Astrocyte of the hippocampus (primary cell): Measurements from ENCODE around the gene SUPT20H.

ENCODE experiments used
- DNase-seq: peaks from one replicate; pipeline ENCODE4 v3.0.0; 2011; ENCODE audit warnings: low read depth, low spot score

Gene SUPT20H

DNA sequence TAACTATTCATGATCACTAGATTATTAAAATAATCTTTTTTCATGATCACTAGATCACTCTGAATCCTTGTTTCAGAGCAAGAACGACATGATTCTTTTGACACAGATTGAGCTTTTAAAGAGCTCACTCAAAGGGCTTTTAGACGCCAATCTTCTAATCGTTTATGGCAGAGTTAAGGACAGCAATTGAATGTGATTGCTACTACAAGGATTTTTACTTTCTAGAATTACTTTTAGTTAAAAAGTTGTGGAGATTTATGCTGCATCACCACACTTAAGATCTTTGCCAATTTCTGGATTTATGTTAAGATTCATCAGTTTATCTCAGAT lies 57.6 kb downstream of the SUPT20H start:
- no peak for DNase-seq

DNA sequence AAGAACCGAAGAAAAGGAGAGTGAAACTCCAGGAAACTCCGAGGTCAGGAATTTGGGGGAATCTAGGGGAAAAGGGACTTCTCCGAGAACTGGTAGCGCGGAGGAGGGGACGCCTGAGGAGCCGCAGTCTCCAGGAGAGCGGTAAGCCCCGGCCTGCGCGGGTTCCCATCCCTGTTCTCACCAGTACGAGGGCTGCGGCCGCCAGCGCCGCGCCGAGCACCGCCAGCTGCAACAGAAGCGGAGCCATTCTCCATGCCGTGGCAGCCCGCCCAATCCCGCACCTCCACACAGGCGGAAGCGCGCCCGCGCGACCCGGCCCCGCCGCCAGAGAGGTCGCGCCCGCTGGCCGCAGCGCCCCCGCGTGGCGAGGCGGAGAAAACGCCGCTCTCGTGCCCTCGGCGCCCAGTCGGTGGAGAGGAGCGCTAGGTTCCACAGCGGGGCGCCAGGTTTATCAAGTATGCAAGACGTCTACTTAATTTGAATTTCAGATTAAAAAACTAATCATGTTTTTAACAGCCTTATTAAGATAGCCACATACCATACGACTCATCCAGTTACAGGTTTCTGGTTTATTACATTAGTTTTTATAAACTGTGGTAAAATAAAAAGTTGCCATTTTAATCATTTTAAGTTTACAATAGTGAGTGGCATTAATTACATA lies 60.3 kb downstream of the SUPT20H start, which contains the start of gene ALG5:
Gene ALG5, minus strand, starts transcription at position 287 of the 661 bp plus-strand sequence. Its CDS starts 40 bp downstream, at position 247.
- peak; percentile 97 for DNase-seq

DNA sequence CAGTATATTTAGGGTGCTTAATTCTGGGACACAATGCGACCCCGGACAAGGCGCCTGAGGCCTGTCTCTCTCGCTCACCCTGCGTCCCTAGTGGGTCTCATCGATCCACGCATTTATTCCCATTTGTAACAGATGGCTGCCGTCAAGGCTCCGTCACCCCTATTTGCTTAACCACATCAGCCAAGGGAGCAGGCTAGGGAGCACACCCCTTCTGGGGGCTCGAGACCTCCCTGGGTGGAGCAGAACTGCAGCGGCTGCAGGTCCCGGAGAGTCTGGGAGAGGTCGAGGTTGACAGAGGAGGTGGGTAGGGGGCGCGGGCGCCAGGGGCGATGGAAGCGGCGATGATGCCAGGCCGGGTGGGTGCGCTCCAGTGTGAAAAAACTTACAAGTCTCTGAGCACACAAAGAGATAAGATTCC lies 60.9 kb downstream of the SUPT20H start:
- DNase-seq = peak; percentile 30

DNA sequence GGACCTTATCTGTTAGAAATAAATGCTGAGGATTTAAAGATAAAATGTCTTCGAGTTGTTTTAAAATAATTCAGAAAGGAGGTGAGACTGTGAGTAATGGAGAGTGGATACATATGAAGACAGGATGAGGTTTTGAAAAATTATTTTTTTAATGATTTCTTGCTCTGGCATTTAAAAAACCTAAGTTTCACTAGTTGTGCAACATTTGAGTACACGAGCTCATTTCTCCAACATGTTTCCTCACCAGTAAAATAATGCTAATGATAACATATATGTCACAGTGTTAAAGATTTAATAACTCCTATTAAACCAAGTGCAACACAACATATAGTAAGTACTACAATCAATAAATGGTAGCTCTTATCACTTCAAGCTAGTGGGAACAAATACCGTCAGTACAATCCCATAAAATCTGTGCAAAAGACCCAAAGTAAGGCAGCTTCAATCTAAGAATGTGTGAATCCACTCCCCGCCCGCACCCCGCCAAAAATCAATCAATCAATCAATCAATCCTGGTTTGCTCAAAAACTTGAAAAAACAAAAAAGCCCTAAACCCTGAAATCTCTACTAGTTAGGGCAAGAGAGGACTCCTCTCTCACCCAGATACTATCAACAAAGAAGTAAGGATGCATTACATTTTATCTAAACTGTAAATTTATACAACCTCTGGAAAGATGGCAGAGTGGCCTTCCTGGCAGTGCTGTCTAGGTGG lies 61.6 kb downstream of the SUPT20H start:
- no peak for DNase-seq

DNA sequence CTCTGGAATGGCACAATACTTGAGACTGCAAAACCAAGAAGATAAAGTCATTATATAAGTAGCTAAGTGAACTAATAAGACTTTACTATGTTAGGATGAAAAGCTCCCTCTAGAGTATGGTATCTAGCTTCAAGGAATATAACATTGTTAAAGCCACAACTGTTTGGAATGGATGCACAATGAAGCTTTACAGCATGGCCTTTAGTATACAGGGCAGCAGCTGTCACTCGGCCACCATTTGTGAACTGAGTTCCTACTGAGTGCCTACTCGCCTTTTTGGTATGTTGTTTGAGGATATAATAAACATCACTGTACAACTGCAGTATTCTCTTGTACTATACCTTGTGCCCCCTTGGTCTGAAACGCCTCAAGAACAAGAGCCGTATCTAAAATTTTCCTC lies 67.1 kb downstream of the SUPT20H start:
- DNase-seq = no peak

DNA sequence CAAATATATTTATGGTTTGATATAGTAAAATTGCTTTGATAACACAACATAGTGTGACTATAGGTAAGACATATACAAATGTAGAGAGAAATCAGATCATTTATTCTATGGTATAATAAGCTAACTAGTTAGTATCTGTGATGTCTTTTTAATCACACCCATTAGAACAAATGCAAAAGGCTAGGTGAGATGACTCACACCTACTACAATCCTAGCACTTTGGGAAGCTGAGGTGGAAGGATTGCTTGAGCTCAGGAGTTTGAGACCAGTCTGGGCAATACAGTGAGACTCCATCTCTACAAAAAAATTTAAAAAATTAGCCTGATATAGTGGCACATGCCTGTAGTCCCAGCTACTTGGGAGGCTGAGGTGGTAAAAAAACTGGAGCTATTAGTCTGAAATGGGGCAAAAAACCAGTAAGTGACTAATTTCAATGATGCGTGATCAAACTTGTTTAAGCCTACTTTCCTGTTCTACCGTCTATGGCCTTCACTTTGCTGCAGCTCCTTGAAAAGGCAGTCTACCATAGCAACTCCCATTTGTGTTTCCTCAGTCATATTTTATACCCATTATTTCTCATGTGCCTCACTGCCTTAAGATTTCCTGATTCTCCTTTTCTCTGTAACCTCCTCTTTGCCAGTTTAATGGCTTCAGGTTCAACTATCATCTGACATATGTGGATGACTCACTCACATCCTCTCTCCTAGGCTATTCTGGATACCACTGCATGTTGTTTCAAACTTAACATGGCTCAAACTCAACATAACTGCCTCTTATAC lies 72.8 kb downstream of the SUPT20H start:
- no peak for DNase-seq

DNA sequence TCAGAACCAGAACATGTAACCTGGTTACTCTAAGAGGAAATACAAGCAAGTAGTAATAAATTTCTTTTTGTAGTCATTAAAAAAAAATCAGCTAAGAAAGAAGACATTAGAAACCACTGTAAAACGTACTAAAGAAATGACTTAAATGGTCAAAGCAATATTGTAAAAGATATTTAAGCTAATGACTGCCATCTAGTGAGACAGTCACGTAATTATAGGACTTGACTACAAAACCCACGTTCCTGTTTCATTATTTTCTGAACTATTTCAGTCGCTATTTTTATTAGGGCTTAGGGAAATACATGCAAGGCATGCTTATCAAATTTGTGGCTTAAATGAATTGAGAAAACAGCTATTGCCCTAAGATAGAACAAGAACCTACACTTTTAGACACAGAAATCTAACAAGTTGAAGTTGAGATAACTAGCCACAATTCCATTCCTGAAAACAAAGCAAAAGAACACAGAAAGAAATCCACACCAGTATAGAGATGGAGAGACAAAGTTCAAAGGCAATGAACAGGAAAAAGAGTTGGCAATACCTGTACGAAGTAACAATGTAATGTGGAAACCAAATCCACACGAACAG lies 78.2 kb downstream of the SUPT20H start:
- DNase-seq = peak; percentile 67

DNA sequence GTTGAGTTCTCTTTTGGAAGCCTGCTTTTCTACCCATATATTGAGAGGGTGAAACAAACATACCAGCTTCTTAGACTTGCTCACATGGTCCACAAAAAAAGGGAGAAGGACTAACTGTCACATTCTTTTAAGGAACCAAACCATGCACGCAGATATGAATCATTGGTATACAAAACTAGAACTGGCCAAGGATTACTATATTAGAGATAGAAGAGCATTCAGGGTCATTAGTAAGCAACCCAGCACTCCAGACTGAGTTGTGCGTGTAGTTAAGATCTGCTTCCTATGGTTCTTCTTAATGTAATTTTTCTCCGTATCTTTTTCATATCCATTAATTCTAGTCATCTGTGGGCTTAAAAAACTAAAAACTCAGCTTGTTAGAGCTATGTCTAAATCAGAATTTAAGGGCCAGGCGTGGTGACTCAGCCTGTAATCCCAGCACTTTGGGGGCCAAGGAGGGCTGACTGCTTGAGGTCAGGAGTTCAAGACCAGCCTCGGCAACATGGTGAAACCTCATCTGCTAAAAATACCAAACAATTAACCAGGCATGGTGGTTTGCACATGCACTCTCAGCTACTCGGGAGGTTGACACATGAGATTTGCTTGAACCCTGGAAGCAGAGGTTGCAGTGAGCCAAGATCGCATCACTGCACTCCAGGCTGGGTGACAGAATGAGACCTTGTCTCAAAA lies 80.0 kb downstream of the SUPT20H start:
- peak; percentile 32 for DNase-seq

DNA sequence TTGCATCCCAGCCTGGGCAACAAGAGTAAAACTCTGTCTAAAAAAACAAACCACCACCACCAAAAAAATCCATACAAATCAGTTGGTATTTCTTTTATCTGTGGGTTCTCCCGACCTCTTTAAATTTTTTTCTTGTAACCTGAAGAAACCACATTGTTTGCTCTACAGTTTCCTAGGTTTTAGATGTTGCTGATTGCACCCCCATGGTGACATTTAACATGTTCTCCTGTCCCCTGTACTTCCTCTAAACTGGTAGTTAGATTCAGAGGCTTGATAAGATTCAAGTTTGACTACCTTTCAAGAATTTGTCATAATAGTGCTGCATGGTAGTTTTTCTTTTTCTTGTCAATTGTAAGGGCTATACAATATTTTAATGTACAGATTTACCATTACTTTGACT lies 84.3 kb downstream of the SUPT20H start:
- DNase-seq = peak; percentile 8

DNA sequence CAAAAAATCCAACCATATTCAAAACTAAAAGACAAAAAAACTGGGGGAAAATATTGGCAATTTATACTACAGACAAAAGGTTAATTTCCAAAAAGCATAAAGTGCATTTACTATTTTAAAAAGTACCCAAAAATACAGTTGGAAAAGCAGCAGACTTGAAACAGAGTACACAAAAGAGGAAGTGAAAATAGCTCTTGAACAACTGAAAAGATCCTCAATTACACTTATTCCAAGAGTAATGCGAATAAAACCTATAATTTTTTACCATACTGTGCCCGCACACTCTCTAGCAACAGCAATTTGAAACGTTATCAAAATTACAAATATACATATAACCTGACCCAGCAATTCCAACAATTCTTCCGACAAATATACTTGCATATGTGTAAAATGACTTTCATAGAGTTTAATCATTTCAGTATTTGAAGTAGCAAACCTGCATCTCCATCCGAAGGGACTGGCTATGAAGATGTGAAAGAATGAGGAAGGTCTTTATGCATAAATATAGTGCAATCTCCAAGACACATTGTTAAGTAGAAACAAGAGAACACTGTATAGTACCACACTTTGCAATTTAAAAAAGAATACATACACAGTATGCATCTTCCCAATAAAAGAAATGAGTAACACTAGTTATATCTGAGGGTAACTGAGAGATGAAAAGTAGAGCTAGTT lies 85.7 kb downstream of the SUPT20H start:
- DNase-seq = no peak

DNA sequence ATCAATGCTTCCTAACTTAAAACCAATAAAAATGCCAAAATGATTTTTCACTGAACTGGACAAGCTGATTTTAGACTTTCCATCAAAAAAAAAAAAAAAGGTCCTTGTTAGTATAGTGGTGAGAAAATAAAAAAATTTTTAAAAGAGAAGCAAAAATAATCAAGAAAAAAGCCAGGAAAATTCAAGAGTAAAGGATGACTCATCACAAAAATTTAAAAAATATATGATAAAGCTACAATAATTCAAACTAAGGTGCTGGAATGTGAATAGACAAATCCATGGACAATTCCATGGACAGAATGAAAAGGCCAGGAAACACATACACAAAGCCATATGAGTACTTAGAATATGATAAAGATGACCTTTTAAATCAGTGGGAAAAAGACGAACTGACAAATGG lies 86.5 kb downstream of the SUPT20H start:
- no peak for DNase-seq

DNA sequence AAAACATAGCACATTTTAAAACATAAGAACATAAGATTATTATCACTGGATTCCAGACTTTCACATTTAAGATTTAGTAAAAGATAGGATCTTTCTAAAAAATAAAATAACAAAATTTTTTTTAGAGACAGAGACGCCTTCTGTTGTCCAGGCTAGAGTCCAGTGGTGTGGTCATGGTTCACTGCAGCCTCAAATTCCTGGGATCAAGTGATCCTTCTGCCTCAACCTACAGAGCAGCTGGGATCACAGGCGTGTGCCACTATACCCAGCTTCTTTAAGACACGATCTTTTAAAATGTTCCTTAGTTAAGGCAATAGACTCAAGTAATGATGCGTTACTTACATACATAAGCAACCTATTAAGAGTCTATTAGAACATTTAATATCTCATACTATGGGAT lies 93.1 kb downstream of the SUPT20H start:
- DNase-seq = no peak

DNA sequence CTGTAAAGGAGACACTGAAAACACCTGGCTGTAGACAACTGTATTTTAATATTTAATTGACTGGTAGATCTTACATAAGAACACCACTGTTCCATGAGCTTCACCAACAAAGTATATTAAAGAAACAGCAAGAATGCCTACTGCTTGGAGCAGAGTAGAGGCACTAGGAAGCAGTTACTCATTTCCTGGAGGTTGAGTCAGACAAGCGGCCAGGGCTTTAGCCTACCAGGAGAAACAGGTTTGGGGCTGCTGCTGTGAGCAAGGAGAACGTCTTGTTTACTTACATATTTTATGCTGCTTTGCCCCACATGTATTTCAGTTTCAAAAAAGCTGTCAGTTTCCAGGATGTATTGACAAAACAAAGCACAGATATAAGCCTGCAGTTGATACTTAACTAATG lies 93.7 kb downstream of the SUPT20H start:
- peak; percentile 62 for DNase-seq

DNA sequence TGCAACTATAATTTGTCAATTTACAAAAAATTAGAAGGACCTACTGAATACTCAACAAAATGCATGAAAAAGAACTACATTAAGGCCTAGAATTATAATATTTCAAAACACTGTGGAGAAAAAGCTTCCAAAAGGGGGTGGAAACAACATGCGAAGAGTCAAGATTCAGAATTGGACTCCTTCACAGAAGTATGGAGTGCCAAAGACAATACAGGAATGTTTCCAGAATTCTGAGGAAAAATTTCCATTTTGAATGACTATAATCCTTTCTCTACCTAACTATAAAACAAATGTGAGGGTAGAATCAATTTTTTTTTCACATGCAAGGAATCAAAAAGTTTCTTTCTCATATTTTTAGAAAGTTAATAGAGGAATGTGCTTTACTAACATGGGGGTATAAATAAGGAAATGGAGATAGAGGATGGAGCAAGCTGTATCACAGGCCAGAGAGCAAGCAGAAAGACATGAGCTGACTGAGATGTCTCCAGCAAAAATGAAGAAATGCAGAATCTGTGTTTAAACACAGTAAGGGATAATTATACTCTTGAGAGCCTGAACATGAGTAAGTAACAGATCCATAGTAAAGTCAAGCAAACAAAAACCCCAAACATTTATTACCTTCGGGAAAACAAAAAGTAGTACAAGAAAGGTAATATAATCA lies 99.9 kb downstream of the SUPT20H start:
- DNase-seq = peak; percentile 7
